ENCODE measurements around the gene TBCD.

GRCh38 chr17:82952019-82952418 lies 200.2 kb downstream of the TBCD start:
- TF ChIP-seq EP300 (conservative IDR thresholded peaks at IDR 0.05; ENCODE audit: poor library complexity, severe bottlenecking) = no peak
- no peak for TF ChIP-seq CTCF (IDR thresholded peaks at IDR 0.05; ENCODE audit: poor library complexity, severe bottlenecking)
- TF ChIP-seq POLR2AphosphoS5 (IDR thresholded peaks at IDR 0.05) = no peak
- TF ChIP-seq MXI1 (conservative IDR thresholded peaks at IDR 0.05; ENCODE audit: poor library complexity, severe bottlenecking) = no peak
- TF ChIP-seq SMC3 (conservative IDR thresholded peaks at IDR 0.05; ENCODE audit: poor library complexity) = no peak
- TF ChIP-seq EZH2 (IDR thresholded peaks at IDR 0.05; ENCODE audit: borderline replicate concordance, insufficient read depth, low read length, poor library complexity, severe bottlenecking) = no peak
- no peak for TF ChIP-seq TAF1 (IDR thresholded peaks at IDR 0.05; ENCODE audit: low read depth)
- no peak for TF ChIP-seq REST (IDR thresholded peaks at IDR 0.05; ENCODE audit: borderline replicate concordance)
- no peak for TF ChIP-seq RAD21 (conservative IDR thresholded peaks at IDR 0.05)

Measured in neural cell (in vitro differentiated cells).